B cell (primary cell): ENCODE data around the gene PDCD1LG2. TPM values are rescaled to one million over a fixed set of nuclear protein-coding genes. Genes with fewer than 3 reads are reported as not detected.

Experiments
- ATAC-seq: fragments of 200-7000 bp; cut with Tn5 transposase; one replicate; pipeline ENCODE4 v1.10.0; 2021; ENCODE audit warnings: low read depth, mild to moderate bottlenecking, moderate number of reproducible peaks, moderate library complexity
- CTCF ChIA-PET: fragments of 350-600 bp; sonication (Branson Sonifier 250); formaldehyde crosslinking; loops from one replicate; lab custom pipeline; 2021; ENCODE audit warnings: antibody characterized with exemption, inconsistent platforms; lab: Charles Lee
- POLR2A ChIA-PET: fragments of 350-600 bp; sonication (Branson Sonifier 250); formaldehyde crosslinking; loops from one replicate; lab custom pipeline; 2021; ENCODE audit warnings: antibody characterized with exemption; lab: Charles Lee
- DNase-seq: peaks from one replicate; pipeline ENCODE4 v3.0.0; 2013
- H2AFZ ChIP-seq: 2 replicates; pipeline ENCODE4 v1.6.1; 2012; ENCODE audit warnings: mild to moderate bottlenecking, low read depth, low read length; ENCODE audit not compliant: insufficient read depth, poor library complexity, severe bottlenecking
- H3K27ac ChIP-seq, 2 donors: 1 replicate in 1 of 2; 2 replicates in 1 of 2; pipeline ENCODE4 v1.5.1; 2012 to 2013; ENCODE audit warnings: low read length in 2 of 2, mild to moderate bottlenecking in 2 of 2, moderate library complexity in 1 of 2
- H3K27me3 ChIP-seq, 4 experiments: fragments of 200-600 bp in 1 of 4; sonication (generic) in 1 of 4; replicated peaks in 1 of 4; 1 replicate in 2 of 4; 2 replicates in 2 of 4; pipeline versions ENCODE4 v1.6.1 to v1.7.0; 2013 to 2016; ENCODE audit warnings: low read length in 3 of 4, mild to moderate bottlenecking in 2 of 4, mixed read lengths in 1 of 4, moderate library complexity in 1 of 4; ENCODE audit not compliant: insufficient read depth in 4 of 4, control insufficient read depth in 3 of 4; ENCODE audit errors: control extremely low read depth in 1 of 4
- H3K36me3 ChIP-seq, 2 experiments: replicated peaks in 1 of 2; 1 replicate in 1 of 2; 2 replicates in 1 of 2; pipeline versions ENCODE4 v1.6.1 to v1.7.1; 2013; ENCODE audit warnings: low read length in 1 of 2; ENCODE audit not compliant: insufficient read depth in 2 of 2, control insufficient read depth in 1 of 2; ENCODE audit errors: control extremely low read depth in 1 of 2, extremely low read depth in 1 of 2
- H3K4me1 ChIP-seq, 2 donors: fragments of 200-600 bp in 1 of 2; sonication (generic) in 1 of 2; 1 replicate in 1 of 2; 2 replicates in 1 of 2; pipeline versions ENCODE4 v1.5.1 to v1.6.1; 2013 to 2017; ENCODE audit warnings: low read length in 2 of 2; ENCODE audit not compliant: control insufficient read depth in 2 of 2, insufficient read depth in 2 of 2
- H3K4me2 ChIP-seq: replicated peaks from 2 replicates; pipeline ENCODE3; 2012; ENCODE audit warnings: mild to moderate bottlenecking, low read depth, low read length; ENCODE audit not compliant: poor library complexity, severe bottlenecking
- H3K4me3 ChIP-seq, 5 experiments: fragments of 200-600 bp in 1 of 5; sonication (generic) in 1 of 5; 1 replicate in 3 of 5; 2 replicates in 2 of 5; pipeline versions ENCODE4 v1.5.1 to v1.7.0; 2011 to 2016; ENCODE audit warnings: low read length in 4 of 5, mild to moderate bottlenecking in 4 of 5, low read depth in 2 of 5, control low read depth in 1 of 5, moderate library complexity in 1 of 5; ENCODE audit not compliant: insufficient read depth in 1 of 5; ENCODE audit errors: control extremely low read depth in 1 of 5, extremely low read depth in 1 of 5
- H3K79me2 ChIP-seq: fragments of 200-600 bp; sonication (generic); one replicate; pipeline ENCODE4 v1.6.0; 2016; ENCODE audit warnings: low read length; ENCODE audit not compliant: control insufficient read depth, insufficient read depth
- H3K9ac ChIP-seq: fragments of 200-600 bp; sonication (generic); 2 replicates; pipeline ENCODE4 v1.6.1; 2017; ENCODE audit warnings: mild to moderate bottlenecking, low read length, moderate library complexity
- H3K9me3 ChIP-seq, 3 donors: one replicate each; pipeline versions ENCODE4 v1.6.1 to v1.7.1; 2013; ENCODE audit warnings: low read length in 2 of 3; ENCODE audit not compliant: control insufficient read depth in 2 of 3, insufficient read depth in 1 of 3; ENCODE audit errors: control extremely low read depth in 1 of 3
- H4K20me1 ChIP-seq: 2 replicates; pipeline ENCODE4 v1.6.0; 2012; ENCODE audit warnings: mild to moderate bottlenecking, low read length; ENCODE audit not compliant: insufficient read depth, control insufficient read depth, poor library complexity, severe bottlenecking
- H3K27ac Mint-ChIP-seq: one replicate; pipeline ENCODE4 v1.8.0; 2021; ENCODE audit warnings: mixed read lengths
- H3K27me3 Mint-ChIP-seq: one replicate; pipeline ENCODE4 v1.8.0; 2021; ENCODE audit warnings: mixed read lengths
- H3K4me1 Mint-ChIP-seq: one replicate; pipeline ENCODE4 v1.8.0; 2021; ENCODE audit warnings: mixed read lengths
- H3K4me3 Mint-ChIP-seq: one replicate; pipeline ENCODE4 v1.8.0; 2021; ENCODE audit warnings: mixed read lengths
- H3K9me3 Mint-ChIP-seq: one replicate; pipeline ENCODE4 v1.8.0; 2022; ENCODE audit warnings: mixed read lengths; ENCODE audit not compliant: insufficient read depth
- CTCF ChIP-seq: fragments of 200-600 bp; IDR thresholded peaks from one replicate; pipeline ENCODE4 v1.8.0; 2022; ENCODE audit warnings: antibody characterized with exemption, mild to moderate bottlenecking
- EZH2 ChIP-seq: IDR thresholded peaks from 2 replicates; pipeline ENCODE4 v1.6.1; 2012; ENCODE audit warnings: borderline replicate concordance, low read depth, mild to moderate bottlenecking, moderate library complexity, low read length; ENCODE audit not compliant: insufficient read depth, poor library complexity, severe bottlenecking
- WGBS: methylation state at CpG from one replicate; pipeline ENCODE4 v1.1.5; 2013; ENCODE audit warnings: missing lambda C conversion rate; ENCODE audit not compliant: insufficient coverage; 5-methylcytosine and 5-hydroxymethylcytosine counted together
- intact Hi-C: fragments of 100-400 bp; cut with micrococcal nuclease; formaldehyde crosslinking; loops from one replicate; pipeline ENCODE4 v1.10.0; 2022
- polyA plus RNA-seq: library from polyadenylated mRNA; depleted of rRNA; stranded (reverse); fragments of >200 nt; gene quantifications from 2 replicates; pipeline ENCODE4 v1.2.3, GENCODE V29; 2012
- total RNA-seq, 2 donors: library from RNA; stranded (reverse); fragments of 120-200 nt in 1 of 2; gene quantifications; 1 replicate in 1 of 2; 2 replicates in 1 of 2; pipeline versions ENCODE4 v1.2.3 to v1.2.4, GENCODE V29; 2013 to 2022

Gene PDCD1LG2
- total and polyA plus RNA-seq, 2 donors (not counting 1 experiment from before 2014, with no cell fraction given), result 0.67 TPM; not detected in 1

GRCh38 chr9:5609226-5609596, 98.9 kb downstream of the PDCD1LG2 start:
- Histone ChIP-seq H3K9me3 (no peaks in the 10 kb centered on the region), H4K20me1 (no peaks in the 10 kb centered on the region), H3K36me3 (no peaks in the 10 kb centered on the region), H3K4me2 (peak overlapping the region; percentile 75), H3K27me3 (no peaks in the 10 kb centered on the region), H3K9ac (peak overlapping the region; percentile 67), H2AFZ (peak overlapping the region; percentile 74), H3K4me1 (peaks cover 12 to 14% of the 10 kb centered on the region in 2 donors), H3K27ac (peak overlapping the region in 1 of 2 donors; percentile 74), H3K79me2 (peaks cover 46% of the 10 kb centered on the region), H3K4me3 (peak overlapping the region in 3 of 5 experiments; percentile 47 to 64 (median 51))
- Mint-ChIP-seq H3K9me3 (no peaks in the 10 kb centered on the region), H3K4me1 (peaks cover 37% of the 10 kb centered on the region), H3K4me3 (peak overlapping the region; percentile 89), H3K27ac (peak overlapping the region; percentile 92), H3K27me3 (no peaks in the 10 kb centered on the region)
- no peak for TF ChIP-seq CTCF
- TF ChIP-seq EZH2, result no peak
- WGBS, result no CpG with 5 or more reads among the region's 3 CpGs
- DNase-seq (no peak), ATAC-seq (no peak)
- intact Hi-C loops, result loop anchor here (10.0 kb wide), 1 partner anchor 106 kb away; no protein-coding TSS in a partner anchor
- POLR2A ChIA-PET, result interaction anchor here (0.7 to 1.2 kb wide), 2 partner anchors 19 to 22 kb away, joined by 7 to 9 read pairs; partner anchors contain the start of gene RIC1
- CTCF ChIA-PET, result interaction anchor here (0.6 to 2.4 kb wide), 9 partner anchors 9 to 423 kb away, joined by 3 to 22 read pairs (median 5); partner anchors contain the start of gene RIC1

- H3K4me3 ChIP-seq, result no peak overlapping the region
- Mint-ChIP-seq H3K9me3 (no peaks in the 10 kb centered on the region), H3K27me3 (no peaks in the 10 kb centered on the region), H3K27ac (peak overlapping the region; percentile 70), H3K4me3 (no peak overlapping the region), H3K4me1 (peaks cover 46% of the 10 kb centered on the region)
- intact Hi-C loops, result no loop called here
- H2AFZ ChIP-seq, result no peak overlapping the region
- ChIA-PET POLR2A (interaction anchor here (0.7 to 1.1 kb wide), 2 partner anchors 10 to 18 kb away, joined by 3 to 6 read pairs; no protein-coding TSS in a partner anchor), CTCF (interaction anchor here (1.3 to 2.4 kb wide), 2 partner anchors 10 kb away, joined by 8 to 22 read pairs; no protein-coding TSS in a partner anchor)
- no peak overlapping the region for H3K9ac ChIP-seq
- peaks cover 12 to 14% of the 10 kb centered on the region in 2 donors for H3K4me1 ChIP-seq
- WGBS, result no CpG with 5 or more reads among the region's 2 CpGs
- ATAC-seq, result no peak
- H3K79me2 ChIP-seq, result peaks cover 55% of the 10 kb centered on the region
- H3K36me3 ChIP-seq, result no peaks in the 10 kb centered on the region
- no peak overlapping the region for H3K27ac ChIP-seq
- no peaks in the 10 kb centered on the region for H3K27me3 ChIP-seq
- H4K20me1 ChIP-seq, result no peaks in the 10 kb centered on the region
- H3K9me3 ChIP-seq, result no peaks in the 10 kb centered on the region
- DNase-seq, result no peak
- no peak overlapping the region for H3K4me2 ChIP-seq
- TF ChIP-seq CTCF (no peak), EZH2 (no peak)
These were observed 100.2 kb downstream of the PDCD1LG2 start for GRCh38 chr9:5610491-5610890.
